ENCODE data around the gene BICC1. TPM values are rescaled to one million over a fixed set of nuclear protein-coding genes. Genes with fewer than 3 reads are reported as not detected.

BICC1 gene
- total RNA-seq, 4 donors from 2014 or later = 0.60 to 5.1 (median 2.2) TPM

DNA sequence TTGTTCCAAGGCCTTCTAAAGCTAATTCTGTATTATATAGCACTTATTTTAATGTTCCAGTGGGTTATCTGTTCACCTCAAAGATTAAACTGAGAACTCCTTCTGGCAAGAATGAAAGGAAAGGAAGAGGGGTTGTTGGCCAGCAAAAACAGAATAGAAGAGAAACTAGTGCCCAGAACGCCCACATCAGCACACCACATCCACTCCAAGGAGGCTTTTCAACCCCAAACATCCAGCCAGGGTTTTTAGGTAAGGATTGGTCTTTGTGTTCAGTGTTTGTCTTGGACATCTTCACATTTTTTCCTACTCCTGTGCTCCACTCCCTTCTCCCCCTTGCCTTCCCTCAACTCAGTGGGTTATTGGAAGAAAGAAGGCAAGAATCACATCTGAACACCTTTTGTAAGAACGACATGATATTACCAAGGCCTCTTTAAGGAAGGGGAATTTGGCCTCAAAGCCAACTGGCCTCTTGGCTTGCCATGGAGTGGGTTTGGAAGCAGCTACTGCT is 55.8 kb downstream of the BICC1 start:
- no peaks in the 10 kb centered on the region for H3K27me3 ChIP-seq
- in situ Hi-C loops (cut with MboI; ENCODE audit: low pct_ligation_motif_present in 1 of 4, low pct_unique_long_range_greater_than_20kb in 1 of 4, low sequenced_read_pairs in 3 of 4) = no loop called here
- no peak overlapping the region for H3K4me3 ChIP-seq
- no peaks in the 10 kb centered on the region for H3K9me3 ChIP-seq
- H3K27ac ChIP-seq = no peak overlapping the region
- WGBS, 2 donors (ENCODE audit: low coverage in 1 of 2) = 67 to 83% methylated on average over 2 of the region's 2 CpGs
- intact Hi-C loops (cut with DNase I; ENCODE audit: low total_unique reads) = no loop called here
- H3K36me3 ChIP-seq = no peaks in the 10 kb centered on the region
- H3K4me1 ChIP-seq = no peaks in the 10 kb centered on the region
- no peak for DNase-seq
- TF ChIP-seq, protein P1, sequence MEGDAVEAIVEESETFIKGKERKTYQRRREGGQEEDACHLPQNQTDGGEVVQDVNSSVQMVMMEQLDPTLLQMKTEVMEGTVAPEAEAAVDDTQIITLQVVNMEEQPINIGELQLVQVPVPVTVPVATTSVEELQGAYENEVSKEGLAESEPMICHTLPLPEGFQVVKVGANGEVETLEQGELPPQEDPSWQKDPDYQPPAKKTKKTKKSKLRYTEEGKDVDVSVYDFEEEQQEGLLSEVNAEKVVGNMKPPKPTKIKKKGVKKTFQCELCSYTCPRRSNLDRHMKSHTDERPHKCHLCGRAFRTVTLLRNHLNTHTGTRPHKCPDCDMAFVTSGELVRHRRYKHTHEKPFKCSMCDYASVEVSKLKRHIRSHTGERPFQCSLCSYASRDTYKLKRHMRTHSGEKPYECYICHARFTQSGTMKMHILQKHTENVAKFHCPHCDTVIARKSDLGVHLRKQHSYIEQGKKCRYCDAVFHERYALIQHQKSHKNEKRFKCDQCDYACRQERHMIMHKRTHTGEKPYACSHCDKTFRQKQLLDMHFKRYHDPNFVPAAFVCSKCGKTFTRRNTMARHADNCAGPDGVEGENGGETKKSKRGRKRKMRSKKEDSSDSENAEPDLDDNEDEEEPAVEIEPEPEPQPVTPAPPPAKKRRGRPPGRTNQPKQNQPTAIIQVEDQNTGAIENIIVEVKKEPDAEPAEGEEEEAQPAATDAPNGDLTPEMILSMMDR (IDR thresholded peaks at IDR 0.05) = no peak
- TF ChIP-seq POLR2A (IDR thresholded peaks at IDR 0.05) (no peak), POLR2AphosphoS5 (IDR thresholded peaks at IDR 0.05) (no peak), EP300 (IDR thresholded peaks at IDR 0.05; ENCODE audit: low read depth) (no peak)

DNA sequence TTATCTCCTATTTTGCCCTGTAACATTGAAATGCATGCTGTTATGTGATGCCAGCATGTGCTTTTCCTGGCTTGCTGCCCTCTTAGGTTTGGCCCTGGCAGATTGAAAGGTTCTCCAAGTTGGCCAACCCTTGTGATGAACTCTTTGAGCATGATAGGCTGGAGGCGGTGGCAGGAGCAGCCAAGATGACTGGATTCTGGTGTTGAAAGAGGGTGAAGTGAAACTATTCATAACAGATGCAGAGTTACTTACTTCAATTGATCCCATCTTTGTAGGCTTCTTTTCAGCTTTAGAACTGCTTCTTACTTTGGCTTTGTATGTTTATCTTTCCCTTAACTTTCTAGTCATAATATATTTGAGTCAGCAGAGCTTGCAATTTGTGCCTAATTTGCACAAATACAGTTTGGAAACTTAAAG is 57.6 kb downstream of the BICC1 start:
- Histone ChIP-seq H3K4me3 (no peak overlapping the region), H3K27ac (no peak overlapping the region), H3K4me1 (no peaks in the 10 kb centered on the region), H3K9me3 (no peaks in the 10 kb centered on the region), H3K27me3 (no peaks in the 10 kb centered on the region), H3K36me3 (no peaks in the 10 kb centered on the region)
- TF ChIP-seq POLR2AphosphoS5 (IDR thresholded peaks at IDR 0.05) (no peak), POLR2A (IDR thresholded peaks at IDR 0.05) (no peak), EP300 (IDR thresholded peaks at IDR 0.05; ENCODE audit: low read depth) (no peak)
- TF ChIP-seq, protein P1 (IDR thresholded peaks at IDR 0.05) = no peak
- DNase-seq = no peak
- in situ Hi-C loops (cut with MboI; ENCODE audit: low pct_ligation_motif_present in 1 of 4, low pct_unique_long_range_greater_than_20kb in 1 of 4, low sequenced_read_pairs in 3 of 4) = no loop called here
- intact Hi-C loops (cut with DNase I; ENCODE audit: low total_unique reads) = no loop called here
- 88 to 100% methylated on average over 1 of the region's 1 CpG for WGBS, 2 donors (ENCODE audit: low coverage in 1 of 2)

DNA sequence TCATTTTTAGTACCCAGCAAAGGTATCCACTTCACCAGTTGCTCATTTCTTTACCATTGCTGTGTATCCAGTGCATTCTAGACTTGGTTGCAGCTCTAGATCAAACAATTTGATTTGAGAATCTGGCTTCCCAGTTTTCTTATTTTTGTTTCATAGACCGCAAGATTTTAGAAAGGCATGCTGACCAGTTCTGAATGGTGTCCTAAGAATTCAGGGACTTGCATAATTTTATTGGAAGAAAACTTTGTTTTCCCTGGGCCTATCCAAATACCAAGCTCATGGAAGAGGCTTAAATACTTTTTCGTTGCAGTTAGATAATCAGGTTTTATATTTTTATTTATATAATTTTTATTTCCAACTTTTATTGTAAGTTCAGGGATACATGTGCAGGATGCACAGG is 58.3 kb downstream of the BICC1 start:
- intact Hi-C loops (cut with DNase I; ENCODE audit: low total_unique reads) = no loop called here
- H3K27ac ChIP-seq = no peak overlapping the region
- no peaks in the 10 kb centered on the region for H3K4me1 ChIP-seq
- 82 to 92% methylated on average over 2 of the region's 2 CpGs for WGBS, 2 donors (ENCODE audit: low coverage in 1 of 2)
- in situ Hi-C loops (cut with MboI; ENCODE audit: low pct_ligation_motif_present in 1 of 4, low pct_unique_long_range_greater_than_20kb in 1 of 4, low sequenced_read_pairs in 3 of 4) = no loop called here
- DNase-seq = no peak
- no peak overlapping the region for H3K4me3 ChIP-seq
- no peaks in the 10 kb centered on the region for H3K27me3 ChIP-seq
- TF ChIP-seq POLR2AphosphoS5 (IDR thresholded peaks at IDR 0.05) (no peak), POLR2A (IDR thresholded peaks at IDR 0.05) (no peak), EP300 (IDR thresholded peaks at IDR 0.05; ENCODE audit: low read depth) (no peak)
- TF ChIP-seq, protein P1 (IDR thresholded peaks at IDR 0.05) = no peak
- no peaks in the 10 kb centered on the region for H3K36me3 ChIP-seq
- H3K9me3 ChIP-seq = no peaks in the 10 kb centered on the region

DNA sequence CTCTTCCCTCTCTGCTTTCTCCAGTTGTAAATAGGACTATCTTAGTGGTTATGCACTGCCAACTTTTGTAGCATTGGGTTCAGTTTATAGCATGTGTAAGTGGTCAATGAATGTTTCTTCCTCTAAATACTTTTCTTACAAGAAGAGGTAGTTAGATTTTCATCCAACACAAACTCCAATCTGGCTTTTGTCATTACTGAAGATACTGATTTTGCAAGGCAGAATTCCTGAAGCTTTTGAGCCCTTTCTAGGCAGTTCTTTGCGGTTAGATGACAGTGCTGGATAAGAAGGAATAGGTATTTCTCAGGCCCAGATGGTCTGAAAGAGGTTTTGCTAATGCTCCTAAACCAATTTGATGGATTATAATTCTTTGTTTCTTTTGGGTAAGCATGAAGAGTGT is 60.5 kb downstream of the BICC1 start:
- DNase-seq = no peak
- Histone ChIP-seq H3K9me3 (no peaks in the 10 kb centered on the region), H3K27ac (no peak overlapping the region), H3K4me3 (no peak overlapping the region), H3K36me3 (no peaks in the 10 kb centered on the region), H3K4me1 (peaks cover 0 to 4% (median 1%) of the 10 kb centered on the region in 4 donors), H3K27me3 (no peaks in the 10 kb centered on the region)
- WGBS, 2 donors (ENCODE audit: low coverage in 1 of 2) = 94 to 100% methylated on average over 1 of the region's 1 CpG
- in situ Hi-C loops (cut with MboI; ENCODE audit: low pct_ligation_motif_present in 1 of 4, low pct_unique_long_range_greater_than_20kb in 1 of 4, low sequenced_read_pairs in 3 of 4) = no loop called here
- intact Hi-C loops (cut with DNase I; ENCODE audit: low total_unique reads) = no loop called here
- no peak for TF ChIP-seq EP300 (IDR thresholded peaks at IDR 0.05; ENCODE audit: low read depth)
- no peak for TF ChIP-seq POLR2A (IDR thresholded peaks at IDR 0.05)
- TF ChIP-seq, protein P1 (IDR thresholded peaks at IDR 0.05) = no peak
- no peak for TF ChIP-seq POLR2AphosphoS5 (IDR thresholded peaks at IDR 0.05)
